GM18526 (cell line): Measurements from ENCODE around the gene STK24.

Source experiments
- POLR2A ChIP-seq: IDR thresholded peaks from 3 replicates; pipeline ENCODE4 v1.6.1; 2011; ENCODE audit not compliant: insufficient read length; ENCODE audit errors: extremely low read depth

Gene STK24

DNA sequence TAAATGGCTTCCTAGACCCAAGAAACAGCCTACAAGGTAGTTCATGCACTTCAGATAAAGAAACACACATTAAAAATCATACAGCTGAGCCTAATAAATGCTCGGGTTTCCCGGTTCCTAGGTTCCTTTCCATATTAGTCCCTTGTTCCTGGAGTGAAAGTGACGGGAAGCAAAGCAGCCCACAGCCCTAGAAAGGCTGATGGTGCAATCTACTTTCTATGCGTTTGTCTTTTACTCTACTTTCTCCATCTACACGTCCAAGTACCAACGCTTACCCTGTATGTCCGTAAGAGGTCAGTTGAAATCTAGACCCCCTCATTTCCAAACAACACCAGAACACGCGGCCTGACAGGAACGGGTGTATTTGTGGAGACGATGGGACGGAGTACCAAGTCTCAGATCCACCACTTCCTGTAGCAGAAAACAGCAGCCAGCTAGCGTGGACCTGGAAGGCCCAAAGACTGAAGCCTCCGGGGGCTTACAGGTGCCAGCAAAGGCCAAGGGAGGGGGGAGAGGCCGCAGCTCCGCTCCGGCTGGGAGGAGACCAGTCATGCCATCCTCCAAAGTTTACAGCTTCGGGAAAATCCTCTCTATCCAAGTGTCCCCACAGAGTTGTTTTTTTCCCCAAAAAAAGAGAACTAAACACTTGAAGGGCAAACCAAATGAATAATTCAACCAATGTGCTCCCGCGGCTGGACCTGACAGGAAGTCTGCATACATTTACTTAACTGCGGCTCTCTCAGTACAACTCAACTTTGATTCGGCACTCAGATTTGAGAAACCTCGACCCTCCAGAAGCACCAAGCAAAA lies 34.1 kb downstream of the STK24 start:
- TF ChIP-seq POLR2A = no peak

DNA sequence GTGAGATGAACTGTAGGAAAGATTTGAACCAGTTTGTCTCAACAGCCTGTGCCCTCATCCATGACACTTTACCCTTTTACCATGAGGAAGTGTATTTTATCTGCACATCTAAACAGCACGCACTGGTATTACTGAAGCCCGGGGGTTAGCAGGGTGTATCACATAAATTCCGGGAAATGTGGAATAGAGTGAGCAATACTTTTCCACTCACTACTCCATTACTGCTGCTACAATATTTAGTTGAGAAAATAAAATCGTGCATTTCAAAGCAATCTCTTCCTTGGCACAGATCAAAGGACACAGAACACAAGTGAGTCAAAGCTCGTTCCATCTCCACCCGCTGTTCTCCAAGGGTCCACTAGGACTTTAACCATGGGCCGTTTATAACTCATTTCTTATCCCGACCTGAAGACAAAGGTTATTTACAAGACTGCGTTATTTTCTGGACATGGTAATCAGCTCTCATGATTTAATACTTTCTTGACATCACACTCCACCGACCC lies 35.2 kb downstream of the STK24 start:
- TF ChIP-seq POLR2A = no peak

DNA sequence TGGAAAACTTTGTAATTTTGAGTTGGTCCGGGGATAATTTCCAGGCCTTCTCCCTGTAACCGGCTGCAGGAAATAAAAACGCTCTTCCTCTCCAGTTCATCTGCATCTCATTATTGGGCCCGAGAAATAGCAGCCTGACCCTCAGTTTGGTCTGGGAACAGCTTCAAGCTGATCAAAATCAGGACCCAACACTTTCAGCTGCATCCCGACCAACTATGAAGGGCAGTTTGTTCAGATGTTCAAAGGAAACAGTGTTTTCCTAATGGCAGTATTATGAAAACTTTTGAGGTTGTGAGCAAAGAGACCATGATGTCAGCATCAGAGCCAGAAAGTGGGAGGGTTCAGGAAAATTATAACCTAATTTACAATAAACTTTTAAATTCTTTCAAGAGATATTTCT lies 35.7 kb downstream of the STK24 start:
- no peak for TF ChIP-seq POLR2A

- TF ChIP-seq POLR2A = no peak
These were observed 36.4 kb downstream of the STK24 start for GRCh38 chr13:98540476-98540875.

GRCh38 chr13:98539666-98540065 lies 37.2 kb downstream of the STK24 start:
- no peak for TF ChIP-seq POLR2A

DNA sequence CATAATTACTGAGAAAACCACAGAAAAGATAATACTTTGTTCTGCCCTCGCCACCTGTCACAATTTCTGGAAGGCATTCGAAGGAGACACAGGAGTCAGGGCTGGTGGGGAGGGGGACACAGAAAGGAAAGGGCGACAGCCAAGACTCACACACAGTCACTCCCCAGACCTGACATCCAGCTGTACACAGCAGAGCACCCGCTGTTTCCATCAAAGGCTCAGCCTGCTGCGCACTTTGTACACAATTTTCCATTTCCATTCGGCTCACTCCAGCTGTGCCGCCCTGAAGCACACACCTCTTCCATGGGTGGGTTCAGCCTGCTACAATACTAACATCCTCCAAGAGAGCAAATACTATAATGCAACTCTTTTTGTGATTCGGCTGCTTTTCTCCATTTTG lies 38.0 kb downstream of the STK24 start:
- no peak for TF ChIP-seq POLR2A

- TF ChIP-seq POLR2A = no peak
These were observed 39.2 kb downstream of the STK24 start for GRCh38 chr13:98537740-98538139.

DNA sequence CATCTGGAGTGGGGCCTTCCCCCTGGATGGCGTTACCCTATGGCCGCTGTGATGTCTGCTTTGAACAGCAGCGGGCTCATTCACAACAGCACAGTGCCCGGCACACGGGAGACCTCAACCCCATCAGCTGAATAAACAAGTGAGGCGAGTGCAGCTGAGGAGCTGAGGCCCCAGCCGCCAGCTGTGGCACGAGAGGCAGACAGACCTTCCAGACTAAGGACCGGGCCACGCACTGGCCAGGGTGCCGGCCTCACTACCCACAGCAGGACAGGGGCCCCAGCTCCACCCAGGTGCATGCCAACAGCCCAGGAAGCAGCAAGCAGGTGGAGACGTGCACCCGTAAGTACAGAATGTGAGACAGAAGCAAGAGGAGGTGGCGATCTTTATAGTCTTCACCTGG lies 39.6 kb downstream of the STK24 start:
- TF ChIP-seq POLR2A = no peak

GRCh38 chr13:98536729-98537128 lies 40.2 kb downstream of the STK24 start:
- no peak for TF ChIP-seq POLR2A

GRCh38 chr13:98535501-98536354 lies 41.2 kb downstream of the STK24 start:
- TF ChIP-seq POLR2A = no peak

DNA sequence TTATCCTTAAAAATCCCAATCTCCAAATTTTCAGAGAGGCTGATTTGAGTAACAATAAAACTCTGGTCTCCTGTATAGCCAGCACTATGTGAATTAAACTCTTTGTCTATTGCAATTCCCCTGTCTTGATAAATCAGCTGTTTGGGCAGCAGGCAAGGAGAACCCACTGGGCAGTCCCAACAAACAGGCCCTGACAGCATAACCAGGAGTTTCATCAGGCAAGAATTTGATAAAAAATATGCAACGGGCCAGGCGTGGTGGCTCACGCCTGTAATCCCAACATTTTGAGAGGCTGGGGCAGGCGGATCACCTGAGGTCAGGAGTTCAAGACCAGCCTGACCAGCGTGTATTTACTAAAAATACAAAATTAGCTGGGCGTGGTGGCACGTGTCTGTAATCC lies 42.1 kb downstream of the STK24 start:
- no peak for TF ChIP-seq POLR2A

DNA sequence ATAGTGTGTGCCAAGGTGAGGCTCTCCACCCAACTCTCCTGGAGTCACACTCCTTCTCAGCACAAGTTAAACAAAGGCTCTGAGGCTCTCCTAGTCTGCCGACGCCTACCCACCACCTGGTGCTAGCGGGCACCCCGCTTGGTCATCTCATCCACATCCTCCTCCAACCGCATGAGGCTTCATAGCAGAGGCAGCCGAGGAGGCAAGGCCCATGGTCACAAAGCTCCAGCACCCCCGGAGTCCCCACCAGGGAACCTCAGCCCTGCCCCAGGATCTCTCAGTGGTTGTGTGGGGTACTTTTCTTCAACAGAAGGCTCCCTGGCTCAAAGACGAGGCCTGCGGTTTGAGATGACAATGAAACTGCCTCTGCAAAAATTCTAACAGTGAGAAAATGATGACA lies 43.0 kb downstream of the STK24 start:
- no peak for TF ChIP-seq POLR2A

GRCh38 chr13:98532254-98532653 lies 44.7 kb downstream of the STK24 start:
- no peak for TF ChIP-seq POLR2A

- no peak for TF ChIP-seq POLR2A
These were observed 46.7 kb downstream of the STK24 start for GRCh38 chr13:98530217-98530616.

GRCh38 chr13:98529171-98529570 lies 47.7 kb downstream of the STK24 start:
- no peak for TF ChIP-seq POLR2A

GRCh38 chr13:98528663-98529064 lies 48.2 kb downstream of the STK24 start:
- no peak for TF ChIP-seq POLR2A

DNA sequence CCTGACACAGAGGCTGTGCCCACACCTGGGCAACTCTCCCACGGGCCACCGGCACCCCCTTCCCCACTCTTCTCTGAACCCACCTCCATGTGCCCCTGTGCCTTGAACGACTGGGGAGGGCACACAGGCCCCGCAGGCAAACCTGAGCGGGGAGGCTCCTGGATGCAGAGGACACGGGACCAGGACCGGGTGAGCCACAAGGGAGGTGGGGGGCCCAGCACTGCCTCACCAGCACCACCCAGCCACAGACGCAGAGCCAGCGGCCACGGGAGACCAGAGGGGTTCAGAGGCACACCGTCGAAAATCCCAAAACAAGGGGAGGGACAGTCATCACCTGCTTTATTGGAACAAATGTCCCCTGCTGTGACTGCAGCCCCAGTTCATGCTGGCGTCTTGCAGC lies 49.4 kb downstream of the STK24 start:
- TF ChIP-seq POLR2A = no peak

DNA sequence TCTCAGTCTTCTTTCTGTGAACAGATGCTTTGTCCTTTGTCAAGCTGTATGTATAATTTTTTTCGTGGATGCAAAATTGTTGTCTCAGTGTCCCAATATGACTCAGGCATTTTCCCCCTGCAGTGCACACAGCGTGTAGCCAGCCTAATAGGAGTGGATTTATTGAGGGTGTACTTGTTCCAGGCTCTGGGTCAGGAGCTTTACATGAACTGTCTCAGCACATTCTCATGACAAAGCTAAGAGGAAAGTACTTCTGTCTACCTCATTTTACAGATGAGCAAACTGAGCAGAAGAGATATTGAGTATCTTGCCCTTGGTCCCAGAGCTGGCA lies 50.8 kb downstream of the STK24 start:
- no peak for TF ChIP-seq POLR2A
